ENCODE data around the gene AQP6. TPM values are rescaled to one million over a fixed set of nuclear protein-coding genes. Genes with fewer than 3 reads are reported as not detected.
"Not testable (repeated sequence)": the region's sequence is repeated elsewhere in the genome, so short reads cannot be mapped to it uniquely, and the experiment has no call there.

The AQP6 gene
- total RNA-seq, 4 donors from 2014 or later = 0.39 to 0.63 TPM; not detected in 2

DNA sequence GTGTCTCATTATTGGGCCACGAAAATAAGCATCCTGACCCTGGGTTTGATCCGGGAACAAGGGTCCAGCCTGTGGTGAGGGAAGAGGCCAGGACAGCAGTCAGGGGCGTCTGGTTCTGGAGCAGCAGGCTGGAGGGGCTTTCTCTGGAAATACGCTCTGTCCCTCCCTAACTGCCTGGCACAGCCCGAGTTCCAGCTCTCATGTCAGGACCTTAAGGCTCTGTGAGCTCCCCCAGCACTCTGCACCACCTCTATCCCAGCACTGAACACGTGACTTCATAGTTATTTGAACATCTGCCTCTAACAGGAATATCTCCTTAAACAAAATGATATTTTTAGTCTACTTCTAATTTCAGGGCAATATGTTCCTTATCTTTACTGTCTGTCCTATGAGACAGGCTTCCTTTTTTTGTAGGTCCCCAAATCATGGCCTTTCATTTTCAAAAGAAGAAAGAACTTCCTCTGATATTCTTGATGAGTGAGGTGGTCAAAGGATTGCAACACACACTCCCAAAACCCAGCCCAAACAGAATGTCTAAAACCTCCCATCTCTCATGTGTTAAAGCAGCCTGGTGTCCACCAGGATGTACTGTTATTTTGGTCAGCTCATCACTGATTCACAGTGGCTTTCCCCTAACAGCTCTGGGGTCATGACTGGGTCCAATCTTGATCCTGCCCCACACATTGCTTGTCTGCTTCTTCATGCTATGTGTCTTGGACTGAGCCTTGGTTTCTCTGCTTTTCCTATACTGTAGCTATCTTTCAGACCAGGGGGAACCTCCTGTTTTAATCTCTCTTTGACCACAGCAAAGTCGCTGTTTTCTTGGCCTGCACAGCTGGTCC is 9.7 kb downstream of the AQP6 start:
- no peaks in the 10 kb centered on the region for H3K27me3 ChIP-seq
- TF ChIP-seq, protein P1, sequence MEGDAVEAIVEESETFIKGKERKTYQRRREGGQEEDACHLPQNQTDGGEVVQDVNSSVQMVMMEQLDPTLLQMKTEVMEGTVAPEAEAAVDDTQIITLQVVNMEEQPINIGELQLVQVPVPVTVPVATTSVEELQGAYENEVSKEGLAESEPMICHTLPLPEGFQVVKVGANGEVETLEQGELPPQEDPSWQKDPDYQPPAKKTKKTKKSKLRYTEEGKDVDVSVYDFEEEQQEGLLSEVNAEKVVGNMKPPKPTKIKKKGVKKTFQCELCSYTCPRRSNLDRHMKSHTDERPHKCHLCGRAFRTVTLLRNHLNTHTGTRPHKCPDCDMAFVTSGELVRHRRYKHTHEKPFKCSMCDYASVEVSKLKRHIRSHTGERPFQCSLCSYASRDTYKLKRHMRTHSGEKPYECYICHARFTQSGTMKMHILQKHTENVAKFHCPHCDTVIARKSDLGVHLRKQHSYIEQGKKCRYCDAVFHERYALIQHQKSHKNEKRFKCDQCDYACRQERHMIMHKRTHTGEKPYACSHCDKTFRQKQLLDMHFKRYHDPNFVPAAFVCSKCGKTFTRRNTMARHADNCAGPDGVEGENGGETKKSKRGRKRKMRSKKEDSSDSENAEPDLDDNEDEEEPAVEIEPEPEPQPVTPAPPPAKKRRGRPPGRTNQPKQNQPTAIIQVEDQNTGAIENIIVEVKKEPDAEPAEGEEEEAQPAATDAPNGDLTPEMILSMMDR (IDR thresholded peaks at IDR 0.05) = no peak
- TF ChIP-seq POLR2A (IDR thresholded peaks at IDR 0.05) = no peak
- no peak for TF ChIP-seq EP300 (IDR thresholded peaks at IDR 0.05)
- H3K9me3 ChIP-seq = no peaks in the 10 kb centered on the region
- no peak for DNase-seq (ENCODE audit: low spot score in 2 of 2)
- no peak overlapping the region for H3K4me3 ChIP-seq
- peaks cover 0 to 14% (median 0%) of the 10 kb centered on the region in 4 donors for H3K4me1 ChIP-seq
- H3K27ac ChIP-seq = no peak overlapping the region
- no peaks in the 10 kb centered on the region for H3K36me3 ChIP-seq
- 75 to 77% methylated on average over 7 of the region's 7 CpGs for WGBS, 2 donors

DNA sequence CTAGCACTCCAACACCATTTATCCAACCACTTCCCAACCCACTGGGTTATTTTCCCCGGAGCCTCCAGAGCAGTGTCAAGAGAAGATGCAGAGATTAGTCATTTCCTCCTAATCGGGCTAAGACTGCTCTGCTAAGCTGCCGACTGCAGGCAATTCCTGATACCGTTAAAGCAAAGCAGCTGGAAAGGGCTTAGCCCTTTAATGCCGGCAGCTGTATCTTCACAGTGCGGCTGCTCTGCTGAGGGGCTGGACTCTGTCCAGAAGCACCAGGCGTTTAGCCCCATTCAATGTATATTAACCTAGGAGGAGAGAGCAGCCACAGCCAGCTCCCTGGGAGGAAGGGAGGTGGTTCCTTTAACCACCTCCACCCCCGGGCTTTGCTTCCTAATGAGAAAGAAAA is 11.1 kb downstream of the AQP6 start:
- TF ChIP-seq, protein P1 (IDR thresholded peaks at IDR 0.05) = no peak
- no peak for TF ChIP-seq EP300 (IDR thresholded peaks at IDR 0.05)
- TF ChIP-seq POLR2A (IDR thresholded peaks at IDR 0.05) = no peak
- H3K4me1 ChIP-seq = peaks cover 0 to 14% (median 0%) of the 10 kb centered on the region in 4 donors

DNA sequence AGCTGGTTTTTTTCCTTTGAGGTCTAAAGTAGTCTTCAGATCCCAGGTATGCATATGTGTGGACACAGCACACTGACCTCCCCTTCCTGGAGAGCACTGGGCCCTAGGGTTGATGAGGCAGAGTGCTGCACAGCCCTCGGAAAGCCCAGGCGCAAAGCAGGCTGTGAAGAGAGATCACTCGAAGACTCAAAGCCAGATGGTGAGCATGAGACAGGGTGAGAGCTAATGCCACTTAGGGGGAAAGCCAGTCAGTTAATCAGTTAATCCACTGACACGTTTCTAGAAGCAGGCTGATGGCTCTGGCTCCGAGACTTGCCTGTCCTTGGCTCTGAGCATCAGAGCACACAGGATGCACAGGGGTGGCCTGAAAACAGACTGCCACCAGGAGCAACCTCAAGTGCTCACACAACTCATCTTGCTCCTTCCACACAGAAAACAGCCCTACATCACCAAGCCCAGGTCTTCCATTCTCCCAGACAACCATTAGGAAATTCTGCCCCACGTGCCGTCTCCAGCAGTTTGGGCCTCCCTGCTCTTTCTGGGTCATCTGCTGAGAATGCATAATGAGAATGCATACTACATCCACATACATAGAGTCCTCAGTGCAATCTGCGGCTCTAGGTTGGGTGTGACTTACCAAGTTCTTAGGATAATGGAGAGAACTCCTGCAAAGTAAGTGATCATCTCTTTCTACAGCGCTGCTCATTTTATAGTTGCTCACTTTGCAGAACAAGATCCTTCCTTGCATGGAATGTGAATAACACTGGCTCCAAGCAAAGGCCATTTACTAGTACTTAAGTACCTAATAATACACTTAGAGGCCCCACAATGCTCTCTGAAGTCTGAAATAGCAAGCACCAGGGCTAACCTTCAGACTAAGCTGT is 12.0 kb downstream of the AQP6 start:
- no peak overlapping the region for H3K27ac ChIP-seq
- no peaks in the 10 kb centered on the region for H3K27me3 ChIP-seq
- peaks cover 0 to 14% (median 0%) of the 10 kb centered on the region in 4 donors for H3K4me1 ChIP-seq
- H3K9me3 ChIP-seq = no peaks in the 10 kb centered on the region
- no peak for DNase-seq (ENCODE audit: low spot score in 2 of 2)
- WGBS, 2 donors = 87 to 88% methylated on average over 9 of the region's 9 CpGs
- no peak for TF ChIP-seq EP300 (IDR thresholded peaks at IDR 0.05)
- TF ChIP-seq, protein P1 (IDR thresholded peaks at IDR 0.05) = no peak
- TF ChIP-seq POLR2A (IDR thresholded peaks at IDR 0.05) = no peak
- H3K36me3 ChIP-seq = peaks cover 0 to 5% (median 0%) of the 10 kb centered on the region in 3 donors
- H3K4me3 ChIP-seq = no peak overlapping the region

More for the DNA sequence above, 11.1 kb downstream of the AQP6 start:
- no peaks in the 10 kb centered on the region for H3K9me3 ChIP-seq
- peaks cover 0 to 3% (median 0%) of the 10 kb centered on the region in 3 donors for H3K36me3 ChIP-seq
- no peak for DNase-seq (ENCODE audit: low spot score in 2 of 2)
- 0 to 2% methylated on average over 7 to 8 of the region's 8 CpGs for WGBS, 2 donors
- H3K27ac ChIP-seq = no peak overlapping the region
- H3K4me3 ChIP-seq = no peak overlapping the region
- no peaks in the 10 kb centered on the region for H3K27me3 ChIP-seq

DNA sequence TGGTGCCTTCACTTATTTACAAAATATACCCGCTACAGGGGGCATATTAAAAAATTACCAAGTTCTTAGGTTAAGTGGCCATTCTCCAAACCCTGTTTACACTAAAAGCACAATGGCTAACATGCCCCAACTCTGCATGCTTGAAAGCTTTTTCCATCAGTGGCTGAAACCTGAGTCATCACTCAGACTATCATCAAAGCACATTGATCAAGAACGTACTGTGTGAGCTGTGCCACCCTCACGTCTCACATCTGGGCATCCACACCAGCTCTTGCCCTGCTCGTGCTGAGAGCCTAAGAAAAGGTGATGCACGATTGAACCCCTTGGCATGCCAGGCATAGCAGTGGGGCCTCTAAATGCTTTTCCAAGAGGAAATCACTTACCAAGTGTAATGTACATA is 13.2 kb downstream of the AQP6 start:
- H3K27ac ChIP-seq = no peak overlapping the region
- peaks cover 0 to 12% (median 0%) of the 10 kb centered on the region in 3 donors for H3K36me3 ChIP-seq
- H3K27me3 ChIP-seq = no peaks in the 10 kb centered on the region
- no peak for DNase-seq (ENCODE audit: low spot score in 2 of 2)
- H3K4me1 ChIP-seq = peaks cover 0 to 14% (median 0%) of the 10 kb centered on the region in 4 donors
- TF ChIP-seq EP300 (IDR thresholded peaks at IDR 0.05) = no peak
- no peak for TF ChIP-seq POLR2A (IDR thresholded peaks at IDR 0.05)
- TF ChIP-seq, protein P1 (IDR thresholded peaks at IDR 0.05) = no peak
- WGBS, 2 donors = 82 to 90% methylated on average over 5 of the region's 5 CpGs
- no peak overlapping the region for H3K4me3 ChIP-seq
- no peaks in the 10 kb centered on the region for H3K9me3 ChIP-seq

DNA sequence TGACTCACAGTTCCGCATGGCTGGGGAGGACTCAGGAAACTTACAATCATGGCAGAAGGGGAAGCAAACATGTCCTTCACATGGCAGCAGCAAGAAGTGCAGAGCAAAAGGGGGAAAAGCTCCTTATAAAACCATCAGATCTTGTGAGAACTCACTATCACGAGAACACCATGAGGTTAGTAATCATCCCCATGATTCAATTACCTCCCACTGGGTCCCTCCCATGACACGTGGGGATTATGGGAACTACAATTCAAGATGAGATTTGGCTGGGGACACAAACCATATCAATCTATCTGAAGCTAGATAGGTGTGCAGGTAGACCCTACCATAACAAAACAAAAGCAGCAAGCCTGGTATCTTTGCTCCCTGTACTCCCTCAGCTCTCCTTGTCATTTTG is 13.7 kb downstream of the AQP6 start:
- H3K4me1 ChIP-seq = peaks cover 0 to 14% (median 0%) of the 10 kb centered on the region in 4 donors
- 87 to 91% methylated on average over 3 of the region's 3 CpGs for WGBS, 2 donors

More for the DNA sequence above, 13.7 kb downstream of the AQP6 start:
- not testable (repeated sequence) for H3K9me3 ChIP-seq; H3K4me3 ChIP-seq; H3K27me3 ChIP-seq; DNase-seq (ENCODE audit: low spot score in 2 of 2); H3K27ac ChIP-seq
- H3K36me3 ChIP-seq = peaks cover 0 to 13% (median 0%) of the 10 kb centered on the region in 3 donors
